Neural crest cell (in vitro differentiated cells): Measurements from ENCODE around the gene CALR. TPM values are rescaled to one million over a fixed set of nuclear protein-coding genes. Genes with fewer than 3 reads are reported as not detected.
A peak's percentile ranks its signal among the peaks of the same experiment; 100 is the strongest.
"Not testable (repeated sequence)": the region's sequence is repeated elsewhere in the genome, so short reads cannot be mapped to it uniquely, and the experiment has no call there.

ENCODE experiments used
- DNase-seq: peaks from one replicate; pipeline ENCODE4 v3.0.0; 2021; ENCODE audit warnings: low read depth, mixed read lengths, low spot score
- H3K27ac Mint-ChIP-seq: one replicate; pipeline ENCODE4 v1.8.0; 2021; ENCODE audit warnings: mild to moderate bottlenecking, mixed read lengths; ENCODE audit not compliant: unreplicated experiment
- H3K27me3 Mint-ChIP-seq: 2 replicates; pipeline ENCODE4 v1.8.0; 2021; ENCODE audit warnings: low read depth, mild to moderate bottlenecking, mixed read lengths
- H3K36me3 Mint-ChIP-seq: 2 replicates; pipeline ENCODE4 v1.8.0; 2021; ENCODE audit warnings: low read depth, mild to moderate bottlenecking, mixed read lengths
- H3K4me1 Mint-ChIP-seq: 2 replicates; pipeline ENCODE4 v1.8.0; 2021; ENCODE audit warnings: mixed read lengths
- H3K4me3 Mint-ChIP-seq: one replicate; pipeline ENCODE4 v1.8.0; 2021; ENCODE audit warnings: mild to moderate bottlenecking, mixed read lengths
- H3K9me3 Mint-ChIP-seq: 2 replicates; pipeline ENCODE4 v1.8.0; 2021; ENCODE audit warnings: mixed read lengths
- CTCF ChIP-seq: fragments of 200-600 bp; sonication (generic); conservative IDR thresholded peaks from 2 replicates; pipeline ENCODE4 v1.5.0; 2021; ENCODE audit warnings: antibody characterized with exemption, mild to moderate bottlenecking
- long read RNA-seq: library from polyadenylated mRNA; unstranded; transcript quantifications from one replicate; pipeline ENCODE4 v2.0.0, GENCODE V29; 2020
- total RNA-seq: library from RNA; stranded (reverse); gene quantifications from 2 replicates; pipeline ENCODE4 v1.2.1, GENCODE V29; 2021

Gene CALR
- total RNA-seq, result 670 and 679 TPM in 2 replicates
- long read RNA-seq, transcript CALR-201 (9 exons, 1,903 nt), result major isoform, 91 of 107 reads
- long read RNA-seq, partial matches to known transcripts, result 11 of 107 reads
- long read RNA-seq, other reads (novel, unspliced or antisense), result 5 of 107 reads

DNA sequence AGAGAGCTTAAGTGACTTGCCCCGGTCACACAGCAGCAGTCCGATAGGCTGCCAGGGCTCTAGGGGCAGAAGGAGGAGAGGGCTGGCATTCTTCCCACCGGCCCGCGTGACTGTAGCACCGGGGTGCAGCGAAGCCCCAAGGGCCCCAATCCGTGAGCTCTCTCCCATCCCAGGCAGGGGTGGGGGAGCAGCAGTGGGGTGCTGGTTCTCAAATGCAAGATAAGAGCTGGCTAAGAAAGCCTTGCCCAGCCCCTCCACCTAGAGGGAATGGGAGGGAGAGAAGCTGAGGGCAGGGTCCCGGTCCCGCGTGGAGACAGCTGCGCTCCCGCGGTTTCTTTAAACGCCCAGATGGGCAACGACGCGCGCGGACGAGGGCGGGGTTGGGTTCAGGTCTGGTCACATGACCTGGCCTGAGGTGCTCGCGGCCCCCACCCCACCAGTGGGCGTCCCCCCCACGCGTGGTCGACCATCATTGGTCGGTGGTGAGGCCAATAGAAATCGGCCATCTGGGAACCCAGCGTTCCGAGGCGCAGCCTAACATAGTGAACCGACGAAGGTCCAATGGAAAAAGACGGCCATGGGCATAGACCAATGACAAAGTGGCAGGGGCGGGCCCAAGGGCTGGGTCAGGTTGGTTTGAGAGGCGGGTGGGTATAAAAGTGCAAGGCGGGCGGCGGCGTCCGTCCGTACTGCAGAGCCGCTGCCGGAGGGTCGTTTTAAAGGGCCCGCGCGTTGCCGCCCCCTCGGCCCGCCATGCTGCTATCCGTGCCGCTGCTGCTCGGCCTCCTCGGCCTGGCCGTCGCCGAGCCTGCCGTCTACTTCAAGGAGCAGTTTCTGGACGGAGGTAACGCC, at the start of gene CALR:
TSS of gene CALR (plus strand) at position 683 of the 852 bp plus-strand sequence. CDS start at position 754, 71 bp downstream.
- H3K9me3 Mint-ChIP-seq, result no peaks in the 10 kb centered on the region
- peaks cover 29% of the 10 kb centered on the region for H3K36me3 Mint-ChIP-seq
- peaks cover 44% of the 10 kb centered on the region for H3K4me1 Mint-ChIP-seq
- peak within 1 kb of the TSS; percentile 96 for H3K27ac Mint-ChIP-seq
- H3K27me3 Mint-ChIP-seq, result peaks cover 6% of the 10 kb centered on the region
- TF ChIP-seq CTCF, result no peak
- DNase-seq, result peak; percentile 99
- H3K4me3 Mint-ChIP-seq, result peak within 1 kb of the TSS; percentile 100

DNA sequence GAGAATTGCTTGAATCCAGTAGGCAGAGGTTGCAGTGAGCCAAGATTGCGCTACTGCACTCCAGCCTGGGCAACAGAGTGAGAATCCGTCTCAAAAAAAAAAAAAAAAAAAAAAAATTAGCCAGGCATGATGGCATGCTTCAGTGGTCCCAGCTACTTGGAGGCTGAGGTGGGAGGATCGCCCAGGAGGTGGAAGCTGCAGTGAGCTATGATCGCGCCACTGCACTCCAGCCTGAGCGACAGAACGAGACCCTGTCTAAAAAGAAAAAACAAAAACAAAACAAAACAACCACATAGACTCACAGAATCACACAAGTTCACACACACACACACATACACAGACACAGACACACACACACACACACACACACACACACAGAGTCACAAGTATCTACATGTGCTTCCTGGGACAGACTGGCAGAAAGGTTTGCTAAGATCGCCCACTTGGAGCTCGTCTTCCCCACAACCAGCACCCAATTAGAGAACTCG, 48.1 kb upstream of the CALR start:
- peak overlapping the region; percentile 100 for H3K27ac Mint-ChIP-seq
- H3K36me3 Mint-ChIP-seq, DNase-seq, H3K9me3 Mint-ChIP-seq: not testable (repeated sequence)
- H3K27me3 Mint-ChIP-seq, result peaks cover 36% of the 10 kb centered on the region
- H3K4me3 Mint-ChIP-seq, result peak overlapping the region; percentile 96
- peaks cover 25% of the 10 kb centered on the region for H3K4me1 Mint-ChIP-seq

DNA sequence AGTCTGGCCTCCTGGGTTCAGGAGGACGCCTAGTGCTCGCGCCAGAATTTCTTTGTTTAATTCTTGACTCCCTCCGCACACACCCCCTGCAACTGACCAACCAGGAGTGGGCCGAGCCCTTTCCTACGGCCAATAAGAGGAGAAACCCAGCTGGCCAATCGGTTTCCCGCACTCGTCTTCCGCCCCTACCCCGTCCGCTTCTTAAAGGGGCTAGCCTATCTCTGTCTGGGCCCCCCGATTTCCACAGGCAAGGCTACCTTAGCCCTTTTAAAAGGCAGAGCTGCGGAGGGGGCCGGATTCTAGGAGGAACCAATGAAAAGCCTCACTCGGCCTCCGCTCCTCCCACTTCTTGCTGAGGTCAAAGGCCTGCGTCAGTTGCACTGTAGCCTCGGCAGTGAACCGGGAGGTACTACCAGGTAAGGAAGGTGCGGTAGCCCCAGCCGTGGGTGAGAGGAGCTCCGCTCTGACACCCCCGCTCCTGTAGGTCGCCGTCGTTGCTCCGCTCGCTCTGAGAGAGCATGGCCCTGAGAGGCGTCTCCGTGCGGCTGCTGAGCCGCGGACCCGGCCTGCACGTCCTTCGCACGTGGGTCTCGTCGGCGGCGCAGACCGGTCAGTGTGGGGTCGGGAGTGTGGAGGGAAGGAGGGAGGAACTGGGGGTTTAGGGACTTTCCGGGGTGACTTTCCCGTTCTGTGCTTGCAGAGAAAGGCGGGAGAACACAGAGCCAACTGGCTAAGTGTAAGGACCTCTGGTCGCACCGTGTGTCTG, 47.4 kb upstream of the CALR start, which contains the start of gene GCDH:
TSS of gene GCDH (plus strand) at position 374 of the 766 bp plus-strand sequence. CDS start at position 519, 145 bp downstream.
- Mint-ChIP-seq H3K4me3 (peak within 1 kb of the TSS; percentile 96), H3K9me3 (no peaks in the 10 kb centered on the region), H3K36me3 (no peaks in the 10 kb centered on the region), H3K27ac (peak within 1 kb of the TSS; percentile 100), H3K4me1 (peaks cover 25% of the 10 kb centered on the region), H3K27me3 (peaks cover 34% of the 10 kb centered on the region)
- no peak for TF ChIP-seq CTCF
- peak; percentile 87 for DNase-seq

GRCh38 chr19:12891553-12892021, 46.8 kb upstream of the CALR start:
- Mint-ChIP-seq H3K4me1 (peaks cover 21% of the 10 kb centered on the region), H3K36me3 (no peaks in the 10 kb centered on the region), H3K4me3 (peak overlapping the region; percentile 96), H3K27ac (no peak overlapping the region), H3K27me3 (peaks cover 28% of the 10 kb centered on the region), H3K9me3 (no peaks in the 10 kb centered on the region)
- DNase-seq, result no peak
- no peak for TF ChIP-seq CTCF

- Mint-ChIP-seq H3K4me3 (peak overlapping the region; percentile 80), H3K36me3 (no peaks in the 10 kb centered on the region), H3K9me3 (no peaks in the 10 kb centered on the region), H3K27ac (peak overlapping the region; percentile 71), H3K27me3 (peaks cover 8% of the 10 kb centered on the region), H3K4me1 (peaks cover 20% of the 10 kb centered on the region)
- no peak for DNase-seq
- TF ChIP-seq CTCF, result no peak
Observed at GRCh38 chr19:12893582-12893981, 44.8 kb upstream of the CALR start.
